ENCODE measurements around the gene ABLIM2. TPM values are rescaled to one million over a fixed set of nuclear protein-coding genes. Genes with fewer than 3 reads are reported as not detected.

The ABLIM2 gene
- total and polyA plus RNA-seq, 2 of the 8 experiments (the other 6 are each of a cell fraction or from before 2014, with no cell fraction given) = 2.8 to 3.0 TPM

DNA sequence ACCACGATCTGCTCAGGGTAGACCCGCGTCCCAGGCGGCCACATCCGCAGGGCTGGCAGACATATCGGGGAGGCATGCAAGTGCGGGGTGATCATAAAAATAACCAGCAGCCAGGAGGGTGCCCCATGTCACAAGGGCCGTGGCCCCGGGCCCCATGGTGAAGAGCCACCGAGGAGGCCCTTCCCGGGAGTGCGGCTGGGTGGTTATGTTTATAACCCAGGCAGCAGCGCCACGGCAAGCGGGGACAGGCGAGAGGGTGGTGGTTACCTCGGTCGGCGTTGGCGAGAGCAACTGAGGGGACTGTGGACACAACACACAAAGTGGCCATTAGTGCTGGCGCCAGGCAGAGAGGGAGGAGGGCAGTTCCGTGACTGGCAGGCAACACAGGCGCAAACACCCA lies 126.2 kb downstream of the ABLIM2 start (continued):
- TF ChIP-seq, protein P1, sequence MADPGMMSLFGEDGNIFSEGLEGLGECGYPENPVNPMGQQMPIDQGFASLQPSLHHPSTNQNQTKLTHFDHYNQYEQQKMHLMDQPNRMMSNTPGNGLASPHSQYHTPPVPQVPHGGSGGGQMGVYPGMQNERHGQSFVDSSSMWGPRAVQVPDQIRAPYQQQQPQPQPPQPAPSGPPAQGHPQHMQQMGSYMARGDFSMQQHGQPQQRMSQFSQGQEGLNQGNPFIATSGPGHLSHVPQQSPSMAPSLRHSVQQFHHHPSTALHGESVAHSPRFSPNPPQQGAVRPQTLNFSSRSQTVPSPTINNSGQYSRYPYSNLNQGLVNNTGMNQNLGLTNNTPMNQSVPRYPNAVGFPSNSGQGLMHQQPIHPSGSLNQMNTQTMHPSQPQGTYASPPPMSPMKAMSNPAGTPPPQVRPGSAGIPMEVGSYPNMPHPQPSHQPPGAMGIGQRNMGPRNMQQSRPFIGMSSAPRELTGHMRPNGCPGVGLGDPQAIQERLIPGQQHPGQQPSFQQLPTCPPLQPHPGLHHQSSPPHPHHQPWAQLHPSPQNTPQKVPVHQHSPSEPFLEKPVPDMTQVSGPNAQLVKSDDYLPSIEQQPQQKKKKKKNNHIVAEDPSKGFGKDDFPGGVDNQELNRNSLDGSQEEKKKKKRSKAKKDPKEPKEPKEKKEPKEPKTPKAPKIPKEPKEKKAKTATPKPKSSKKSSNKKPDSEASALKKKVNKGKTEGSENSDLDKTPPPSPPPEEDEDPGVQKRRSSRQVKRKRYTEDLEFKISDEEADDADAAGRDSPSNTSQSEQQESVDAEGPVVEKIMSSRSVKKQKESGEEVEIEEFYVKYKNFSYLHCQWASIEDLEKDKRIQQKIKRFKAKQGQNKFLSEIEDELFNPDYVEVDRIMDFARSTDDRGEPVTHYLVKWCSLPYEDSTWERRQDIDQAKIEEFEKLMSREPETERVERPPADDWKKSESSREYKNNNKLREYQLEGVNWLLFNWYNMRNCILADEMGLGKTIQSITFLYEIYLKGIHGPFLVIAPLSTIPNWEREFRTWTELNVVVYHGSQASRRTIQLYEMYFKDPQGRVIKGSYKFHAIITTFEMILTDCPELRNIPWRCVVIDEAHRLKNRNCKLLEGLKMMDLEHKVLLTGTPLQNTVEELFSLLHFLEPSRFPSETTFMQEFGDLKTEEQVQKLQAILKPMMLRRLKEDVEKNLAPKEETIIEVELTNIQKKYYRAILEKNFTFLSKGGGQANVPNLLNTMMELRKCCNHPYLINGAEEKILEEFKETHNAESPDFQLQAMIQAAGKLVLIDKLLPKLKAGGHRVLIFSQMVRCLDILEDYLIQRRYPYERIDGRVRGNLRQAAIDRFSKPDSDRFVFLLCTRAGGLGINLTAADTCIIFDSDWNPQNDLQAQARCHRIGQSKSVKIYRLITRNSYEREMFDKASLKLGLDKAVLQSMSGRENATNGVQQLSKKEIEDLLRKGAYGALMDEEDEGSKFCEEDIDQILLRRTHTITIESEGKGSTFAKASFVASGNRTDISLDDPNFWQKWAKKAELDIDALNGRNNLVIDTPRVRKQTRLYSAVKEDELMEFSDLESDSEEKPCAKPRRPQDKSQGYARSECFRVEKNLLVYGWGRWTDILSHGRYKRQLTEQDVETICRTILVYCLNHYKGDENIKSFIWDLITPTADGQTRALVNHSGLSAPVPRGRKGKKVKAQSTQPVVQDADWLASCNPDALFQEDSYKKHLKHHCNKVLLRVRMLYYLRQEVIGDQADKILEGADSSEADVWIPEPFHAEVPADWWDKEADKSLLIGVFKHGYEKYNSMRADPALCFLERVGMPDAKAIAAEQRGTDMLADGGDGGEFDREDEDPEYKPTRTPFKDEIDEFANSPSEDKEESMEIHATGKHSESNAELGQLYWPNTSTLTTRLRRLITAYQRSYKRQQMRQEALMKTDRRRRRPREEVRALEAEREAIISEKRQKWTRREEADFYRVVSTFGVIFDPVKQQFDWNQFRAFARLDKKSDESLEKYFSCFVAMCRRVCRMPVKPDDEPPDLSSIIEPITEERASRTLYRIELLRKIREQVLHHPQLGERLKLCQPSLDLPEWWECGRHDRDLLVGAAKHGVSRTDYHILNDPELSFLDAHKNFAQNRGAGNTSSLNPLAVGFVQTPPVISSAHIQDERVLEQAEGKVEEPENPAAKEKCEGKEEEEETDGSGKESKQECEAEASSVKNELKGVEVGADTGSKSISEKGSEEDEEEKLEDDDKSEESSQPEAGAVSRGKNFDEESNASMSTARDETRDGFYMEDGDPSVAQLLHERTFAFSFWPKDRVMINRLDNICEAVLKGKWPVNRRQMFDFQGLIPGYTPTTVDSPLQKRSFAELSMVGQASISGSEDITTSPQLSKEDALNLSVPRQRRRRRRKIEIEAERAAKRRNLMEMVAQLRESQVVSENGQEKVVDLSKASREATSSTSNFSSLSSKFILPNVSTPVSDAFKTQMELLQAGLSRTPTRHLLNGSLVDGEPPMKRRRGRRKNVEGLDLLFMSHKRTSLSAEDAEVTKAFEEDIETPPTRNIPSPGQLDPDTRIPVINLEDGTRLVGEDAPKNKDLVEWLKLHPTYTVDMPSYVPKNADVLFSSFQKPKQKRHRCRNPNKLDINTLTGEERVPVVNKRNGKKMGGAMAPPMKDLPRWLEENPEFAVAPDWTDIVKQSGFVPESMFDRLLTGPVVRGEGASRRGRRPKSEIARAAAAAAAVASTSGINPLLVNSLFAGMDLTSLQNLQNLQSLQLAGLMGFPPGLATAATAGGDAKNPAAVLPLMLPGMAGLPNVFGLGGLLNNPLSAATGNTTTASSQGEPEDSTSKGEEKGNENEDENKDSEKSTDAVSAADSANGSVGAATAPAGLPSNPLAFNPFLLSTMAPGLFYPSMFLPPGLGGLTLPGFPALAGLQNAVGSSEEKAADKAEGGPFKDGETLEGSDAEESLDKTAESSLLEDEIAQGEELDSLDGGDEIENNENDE (IDR thresholded peaks at IDR 0.05; ENCODE audit: insufficient replicate concordance, low read length) = no peak
- no peak for TF ChIP-seq SUZ12 (IDR thresholded peaks at IDR 0.05; ENCODE audit: low read length)
- no peak for TF ChIP-seq SP4 (IDR thresholded peaks at IDR 0.05; ENCODE audit: low read length)

Measured in H1 (cell line).